Progenitor cell of endocrine pancreas (in vitro differentiated cells): Measurements from ENCODE around the gene TMEM37. TPM values are rescaled to one million over a fixed set of nuclear protein-coding genes. Genes with fewer than 3 reads are reported as not detected.

Experiments
- DNase-seq: peaks from one replicate; pipeline ENCODE4 v3.0.0; 2021; ENCODE audit warnings: low spot score; ENCODE audit not compliant: unreplicated experiment
- H3K27ac Mint-ChIP-seq: 2 replicates; pipeline ENCODE4 v1.8.0; 2021; ENCODE audit warnings: mild to moderate bottlenecking, moderate library complexity, mixed read lengths
- H3K27me3 Mint-ChIP-seq: 2 replicates; pipeline ENCODE4 v1.8.0; 2021; ENCODE audit warnings: mixed read lengths
- H3K36me3 Mint-ChIP-seq: 2 replicates; pipeline ENCODE4 v1.8.0; 2022; ENCODE audit warnings: mixed read lengths; ENCODE audit not compliant: insufficient read depth
- H3K4me1 Mint-ChIP-seq: 2 replicates; pipeline ENCODE4 v1.8.0; 2021; ENCODE audit warnings: low read depth, mixed read lengths
- H3K4me3 Mint-ChIP-seq: 2 replicates; pipeline ENCODE4 v1.8.0; 2021; ENCODE audit warnings: low read depth, mild to moderate bottlenecking, moderate library complexity, mixed read lengths
- H3K9me3 Mint-ChIP-seq: 2 replicates; pipeline ENCODE4 v1.8.0; 2021; ENCODE audit warnings: low read depth, mixed read lengths
- total RNA-seq: library from RNA; stranded (reverse); gene quantifications from 2 replicates; pipeline ENCODE4 v1.2.1, GENCODE V29; 2021
- TF ChIP-seq, protein P1 (sequence below): fragments of 200-600 bp; sonication (generic); IDR thresholded peaks from one replicate; pipeline ENCODE4 v1.5.0; 2021; ENCODE audit warnings: antibody characterized with exemption, mild to moderate bottlenecking; ENCODE audit not compliant: unreplicated experiment

The TMEM37 gene
- total RNA-seq, 1 donor from 2014 or later = 17.4 TPM

DNA sequence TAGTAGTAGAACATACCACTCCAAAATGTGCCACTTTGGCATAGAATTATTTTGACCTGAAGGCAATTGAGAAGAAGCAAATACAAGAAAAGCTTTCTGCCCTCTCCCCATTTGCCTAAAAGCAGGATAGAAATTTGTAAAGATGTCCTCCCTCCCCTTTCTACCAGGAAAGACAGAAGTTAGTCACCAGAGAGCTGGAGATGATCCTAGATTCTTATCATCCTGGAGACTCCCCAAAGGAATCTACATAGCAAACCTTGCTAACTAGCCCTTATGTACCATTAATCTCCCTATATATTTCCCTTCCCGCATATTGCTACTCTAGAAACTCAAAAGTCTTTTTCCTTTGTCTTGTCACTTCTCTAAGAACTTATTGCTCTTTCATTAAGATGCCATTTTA is 12.6 kb upstream of the TMEM37 start:
- TF ChIP-seq, protein P1, sequence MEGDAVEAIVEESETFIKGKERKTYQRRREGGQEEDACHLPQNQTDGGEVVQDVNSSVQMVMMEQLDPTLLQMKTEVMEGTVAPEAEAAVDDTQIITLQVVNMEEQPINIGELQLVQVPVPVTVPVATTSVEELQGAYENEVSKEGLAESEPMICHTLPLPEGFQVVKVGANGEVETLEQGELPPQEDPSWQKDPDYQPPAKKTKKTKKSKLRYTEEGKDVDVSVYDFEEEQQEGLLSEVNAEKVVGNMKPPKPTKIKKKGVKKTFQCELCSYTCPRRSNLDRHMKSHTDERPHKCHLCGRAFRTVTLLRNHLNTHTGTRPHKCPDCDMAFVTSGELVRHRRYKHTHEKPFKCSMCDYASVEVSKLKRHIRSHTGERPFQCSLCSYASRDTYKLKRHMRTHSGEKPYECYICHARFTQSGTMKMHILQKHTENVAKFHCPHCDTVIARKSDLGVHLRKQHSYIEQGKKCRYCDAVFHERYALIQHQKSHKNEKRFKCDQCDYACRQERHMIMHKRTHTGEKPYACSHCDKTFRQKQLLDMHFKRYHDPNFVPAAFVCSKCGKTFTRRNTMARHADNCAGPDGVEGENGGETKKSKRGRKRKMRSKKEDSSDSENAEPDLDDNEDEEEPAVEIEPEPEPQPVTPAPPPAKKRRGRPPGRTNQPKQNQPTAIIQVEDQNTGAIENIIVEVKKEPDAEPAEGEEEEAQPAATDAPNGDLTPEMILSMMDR = no peak
- peaks cover 34% of the 10 kb centered on the region for H3K4me1 Mint-ChIP-seq
- H3K4me3 Mint-ChIP-seq = no peak overlapping the region
- no peaks in the 10 kb centered on the region for H3K27me3 Mint-ChIP-seq
- H3K9me3 Mint-ChIP-seq = peaks cover 13% of the 10 kb centered on the region
- no peak for DNase-seq
- H3K27ac Mint-ChIP-seq = no peak overlapping the region
- peaks cover 6% of the 10 kb centered on the region for H3K36me3 Mint-ChIP-seq

GRCh38 chr2:119419803-119420508 is 11.7 kb upstream of the TMEM37 start:
- no peak overlapping the region for H3K4me3 Mint-ChIP-seq
- TF ChIP-seq, protein P1 = no peak
- peaks cover 6% of the 10 kb centered on the region for H3K36me3 Mint-ChIP-seq
- H3K27me3 Mint-ChIP-seq = no peaks in the 10 kb centered on the region
- no peak for DNase-seq
- H3K9me3 Mint-ChIP-seq = peaks cover 7% of the 10 kb centered on the region
- H3K4me1 Mint-ChIP-seq = peaks cover 35% of the 10 kb centered on the region
- peak overlapping the region; percentile 80 for H3K27ac Mint-ChIP-seq

GRCh38 chr2:119421304-119421703 is 10.3 kb upstream of the TMEM37 start:
- peaks cover 45% of the 10 kb centered on the region for H3K4me1 Mint-ChIP-seq
- H3K36me3 Mint-ChIP-seq = peaks cover 6% of the 10 kb centered on the region
- no peak overlapping the region for H3K27ac Mint-ChIP-seq
- peaks cover 7% of the 10 kb centered on the region for H3K9me3 Mint-ChIP-seq
- H3K27me3 Mint-ChIP-seq = no peaks in the 10 kb centered on the region
- TF ChIP-seq, protein P1 = no peak
- no peak overlapping the region for H3K4me3 Mint-ChIP-seq
- no peak for DNase-seq

DNA sequence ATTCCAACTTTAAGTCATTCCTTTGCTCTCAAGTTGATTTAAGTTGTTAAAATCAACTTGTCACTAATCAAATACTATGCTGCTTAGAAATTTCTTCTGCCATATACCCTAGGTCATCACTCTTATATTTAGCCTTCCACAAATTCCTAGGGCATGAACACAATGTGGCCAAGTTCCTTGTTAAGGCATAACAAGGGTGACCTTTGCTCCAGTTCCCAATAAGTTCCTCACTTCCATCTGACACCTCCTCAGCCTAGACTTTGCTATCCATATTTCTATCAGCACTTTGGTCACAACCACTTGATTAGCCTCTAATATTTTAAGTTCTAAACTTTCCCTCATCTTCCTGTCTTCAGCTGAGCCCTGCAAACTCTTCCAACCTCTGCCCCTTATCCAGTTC is 9.9 kb upstream of the TMEM37 start:
- TF ChIP-seq, protein P1 = no peak
- Mint-ChIP-seq H3K27ac (no peak overlapping the region), H3K36me3 (peaks cover 6% of the 10 kb centered on the region), H3K27me3 (peaks cover under 1% of the 10 kb centered on the region), H3K9me3 (peaks cover 7% of the 10 kb centered on the region), H3K4me1 (peaks cover 50% of the 10 kb centered on the region), H3K4me3 (no peak overlapping the region)
- no peak for DNase-seq

GRCh38 chr2:119422360-119423107 is 9.1 kb upstream of the TMEM37 start:
- Mint-ChIP-seq H3K4me3 (no peak overlapping the region), H3K36me3 (peaks cover 6% of the 10 kb centered on the region), H3K4me1 (peaks cover 56% of the 10 kb centered on the region), H3K9me3 (peaks cover 7% of the 10 kb centered on the region), H3K27ac (peak overlapping the region; percentile 31), H3K27me3 (peaks cover 3% of the 10 kb centered on the region)
- TF ChIP-seq, protein P1 = no peak
- DNase-seq = no peak
